IPS-11a (cell line): ENCODE results near the gene FRMD8.

ENCODE experiments used
- H3K4me3 ChIP-seq: one replicate; pipeline ENCODE4 v1.5.1; 2013; ENCODE audit warnings: low read depth, low read length, control low read depth

The FRMD8 gene

GRCh38 chr11:65434057-65434666 is 47.7 kb downstream of the FRMD8 start:
- no peak overlapping the region for H3K4me3 ChIP-seq

GRCh38 chr11:65434667-65435410 is 48.4 kb downstream of the FRMD8 start:
- no peak overlapping the region for H3K4me3 ChIP-seq

- no peak overlapping the region for H3K4me3 ChIP-seq
These were observed 49.0 kb downstream of the FRMD8 start for GRCh38 chr11:65435411-65435931.

GRCh38 chr11:65435981-65436411 is 49.6 kb downstream of the FRMD8 start:
- H3K4me3 ChIP-seq, result no peak overlapping the region

- no peak overlapping the region for H3K4me3 ChIP-seq
These were observed 50.1 kb downstream of the FRMD8 start for GRCh38 chr11:65436412-65437032.

GRCh38 chr11:65437436-65438227 is 51.2 kb downstream of the FRMD8 start:
- no peak overlapping the region for H3K4me3 ChIP-seq

- no peak overlapping the region for H3K4me3 ChIP-seq
These were observed 52.1 kb downstream of the FRMD8 start for GRCh38 chr11:65438257-65439151.

GRCh38 chr11:65439331-65440181 is 53.1 kb downstream of the FRMD8 start:
- no peak overlapping the region for H3K4me3 ChIP-seq

GRCh38 chr11:65440831-65441499 is 54.5 kb downstream of the FRMD8 start:
- no peak overlapping the region for H3K4me3 ChIP-seq

GRCh38 chr11:65442842-65443331 is 56.5 kb downstream of the FRMD8 start:
- H3K4me3 ChIP-seq, result no peak overlapping the region

- no peak overlapping the region for H3K4me3 ChIP-seq
These were observed 58.0 kb downstream of the FRMD8 start for GRCh38 chr11:65444314-65445051.

- H3K4me3 ChIP-seq, result no peak overlapping the region
These were observed 58.7 kb downstream of the FRMD8 start for GRCh38 chr11:65445101-65445603.

- no peak overlapping the region for H3K4me3 ChIP-seq
These were observed 59.4 kb downstream of the FRMD8 start for GRCh38 chr11:65445604-65446445.

GRCh38 chr11:65446446-65447277 is 60.2 kb downstream of the FRMD8 start:
- no peak overlapping the region for H3K4me3 ChIP-seq

- H3K4me3 ChIP-seq, result no peak overlapping the region
These were observed 61.6 kb downstream of the FRMD8 start for GRCh38 chr11:65448074-65448417.
